ENCODE results near the gene UMAD1.
"Not testable (repeated sequence)": the region's sequence is repeated elsewhere in the genome, so short reads cannot be mapped to it uniquely, and the experiment has no call there.

UMAD1 gene

GRCh38 chr7:7808156-7808555 is 167.6 kb downstream of the UMAD1 start:
- DNase-seq, result no peak

DNA sequence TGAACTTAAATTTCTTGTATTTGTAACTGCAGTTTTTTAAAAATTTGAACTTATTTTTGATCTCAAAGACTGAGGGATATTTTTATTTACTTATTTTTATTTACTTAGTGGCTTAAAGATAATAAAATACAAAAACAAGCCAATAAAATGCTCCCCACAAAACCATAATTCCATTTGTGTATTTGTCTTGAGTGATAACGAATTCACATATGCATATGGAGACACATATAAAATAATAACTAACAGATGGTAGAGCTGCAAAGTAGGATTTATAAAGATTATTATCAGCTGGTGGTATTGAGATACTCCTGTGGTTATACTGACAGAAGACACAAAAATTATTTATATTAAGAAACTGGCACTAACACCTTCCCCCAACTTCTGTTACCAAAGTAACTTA is 168.1 kb downstream of the UMAD1 start:
- DNase-seq, result no peak

DNA sequence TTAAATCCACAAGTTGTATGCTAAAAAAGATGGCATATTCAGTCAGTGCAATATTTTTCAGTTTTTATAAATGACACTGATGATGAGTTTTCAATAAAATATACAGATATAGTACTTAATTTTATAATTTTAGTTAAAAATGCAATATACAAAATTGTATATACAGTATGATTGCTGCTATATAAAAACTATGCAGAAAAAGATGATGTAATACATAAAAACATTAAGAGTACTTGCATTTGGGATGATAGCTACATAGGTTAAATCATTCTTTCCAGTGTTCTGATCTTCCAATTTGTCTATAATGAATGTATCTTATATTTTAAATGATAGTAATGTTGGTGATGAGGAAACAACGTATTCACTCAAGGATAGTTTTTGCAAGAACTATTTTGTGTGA is 169.8 kb downstream of the UMAD1 start:
- no peak for DNase-seq

DNA sequence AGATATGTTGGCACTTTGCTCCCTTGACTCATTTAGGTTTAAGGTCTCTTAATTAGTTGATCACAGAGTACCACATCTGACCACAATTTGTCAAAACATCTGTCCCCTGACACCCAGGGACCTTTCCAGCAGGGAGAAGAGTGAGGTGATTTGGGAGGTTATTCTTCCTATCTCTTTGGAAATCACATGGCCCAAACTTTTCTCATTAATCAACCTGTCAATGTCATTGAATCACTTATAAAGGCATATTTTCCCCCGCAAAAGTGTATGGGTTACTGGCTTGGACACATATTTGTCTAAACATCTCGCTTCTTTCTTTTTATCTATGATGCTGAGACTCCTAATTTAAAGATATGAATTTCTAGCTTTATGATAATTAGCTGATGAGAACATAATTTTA is 170.3 kb downstream of the UMAD1 start:
- no peak for DNase-seq

GRCh38 chr7:7812112-7812511 is 171.6 kb downstream of the UMAD1 start:
- no peak for DNase-seq

GRCh38 chr7:7815395-7815794 is 174.8 kb downstream of the UMAD1 start:
- DNase-seq, result no peak

DNA sequence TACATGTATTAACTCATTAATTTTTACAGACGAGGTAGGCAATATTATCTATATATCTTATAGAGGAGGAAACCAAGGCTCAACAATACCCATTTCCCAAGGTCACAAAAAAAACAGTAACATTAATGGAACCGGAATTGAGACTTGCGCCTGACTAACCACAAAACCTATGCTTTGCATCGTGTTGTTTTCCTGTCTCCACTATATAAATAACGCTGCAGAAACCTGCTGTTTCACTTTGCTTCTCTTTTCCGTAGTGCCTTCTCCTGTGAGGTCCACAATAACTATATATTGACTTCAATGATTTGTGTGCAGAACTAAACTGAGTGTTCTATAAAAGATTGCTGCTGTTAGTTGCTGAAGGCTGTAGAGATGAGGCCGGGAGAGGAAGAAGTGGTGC is 175.5 kb downstream of the UMAD1 start:
- no peak for DNase-seq

GRCh38 chr7:7816816-7817536 is 176.4 kb downstream of the UMAD1 start:
- peak; percentile 20 for DNase-seq

GRCh38 chr7:7817748-7818147 is 177.2 kb downstream of the UMAD1 start:
- DNase-seq, result no peak

DNA sequence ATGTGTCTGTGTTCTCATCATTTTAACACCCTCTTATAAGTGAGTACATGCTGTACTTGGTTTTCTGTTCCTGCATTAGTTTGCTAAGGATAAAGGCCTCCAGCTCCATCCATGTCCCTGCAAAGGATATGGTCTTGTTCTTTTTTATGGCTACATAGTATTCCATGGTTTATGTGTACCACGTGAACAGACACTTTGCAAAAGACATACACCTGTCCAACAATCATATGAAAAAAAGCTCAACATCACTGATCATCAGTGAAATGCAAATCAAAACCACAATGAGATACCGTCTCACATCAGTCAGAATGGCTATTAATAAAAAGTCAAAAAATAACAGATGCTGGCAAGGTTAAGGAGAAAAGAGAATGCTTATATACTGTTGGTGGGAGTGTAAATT is 177.6 kb downstream of the UMAD1 start:
- DNase-seq, result not testable (repeated sequence)

DNA sequence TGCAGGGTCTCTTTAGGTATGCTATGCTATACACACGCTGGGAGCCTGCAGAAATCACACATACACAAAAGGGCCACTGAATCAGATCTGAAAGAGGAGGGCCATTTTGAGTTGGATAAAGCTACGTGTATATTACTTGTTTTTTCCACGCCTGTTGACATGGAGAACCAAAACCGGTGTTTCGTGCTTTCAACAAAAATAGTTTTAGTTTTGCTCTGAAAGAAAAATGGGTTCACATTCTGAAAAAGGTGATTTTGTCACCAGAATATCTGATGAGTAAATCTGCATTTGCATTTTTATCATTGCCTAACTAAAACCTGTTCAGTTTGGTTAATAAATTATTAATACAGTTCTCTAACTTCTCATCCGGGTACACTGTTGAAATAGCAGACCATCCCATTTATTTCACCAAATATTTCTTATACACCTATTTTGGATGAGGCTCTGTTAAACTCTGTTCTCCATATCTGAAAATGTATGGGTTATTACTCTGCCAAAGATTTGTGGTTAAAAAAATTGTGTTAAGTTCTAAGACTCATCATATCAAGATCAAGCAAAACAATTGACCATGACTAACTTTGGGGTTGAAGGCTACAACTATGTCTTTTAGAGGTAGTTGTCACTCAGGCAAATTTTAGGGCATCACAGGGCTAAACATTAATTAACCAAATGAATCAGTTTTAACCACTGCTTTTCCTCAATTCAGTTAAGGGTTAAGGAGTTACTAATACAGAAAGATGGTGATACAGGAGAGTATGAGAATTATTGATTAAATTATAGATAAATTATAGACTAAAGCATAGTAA is 179.1 kb downstream of the UMAD1 start:
- DNase-seq, result no peak

GRCh38 chr7:7820409-7820808 is 179.9 kb downstream of the UMAD1 start:
- no peak for DNase-seq

DNA sequence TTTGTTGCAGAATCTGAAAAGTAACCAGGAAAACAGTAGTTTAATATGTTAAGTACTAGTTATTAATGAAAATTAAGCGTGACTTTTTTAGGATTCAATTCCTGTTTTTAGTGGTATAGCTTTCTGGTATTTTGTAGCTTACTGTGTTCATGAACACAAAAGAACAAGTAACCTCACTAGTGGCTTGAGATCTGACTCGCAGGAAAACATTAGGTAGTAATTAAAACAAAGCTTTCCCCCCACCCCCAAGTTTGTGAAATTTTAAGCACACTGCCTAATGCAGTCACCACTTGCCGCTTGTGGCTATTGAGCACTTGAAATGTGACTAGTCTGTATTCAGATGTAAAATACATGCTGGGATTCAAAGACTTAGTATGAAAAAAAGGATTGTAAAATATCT is 180.4 kb downstream of the UMAD1 start:
- no peak for DNase-seq

DNA sequence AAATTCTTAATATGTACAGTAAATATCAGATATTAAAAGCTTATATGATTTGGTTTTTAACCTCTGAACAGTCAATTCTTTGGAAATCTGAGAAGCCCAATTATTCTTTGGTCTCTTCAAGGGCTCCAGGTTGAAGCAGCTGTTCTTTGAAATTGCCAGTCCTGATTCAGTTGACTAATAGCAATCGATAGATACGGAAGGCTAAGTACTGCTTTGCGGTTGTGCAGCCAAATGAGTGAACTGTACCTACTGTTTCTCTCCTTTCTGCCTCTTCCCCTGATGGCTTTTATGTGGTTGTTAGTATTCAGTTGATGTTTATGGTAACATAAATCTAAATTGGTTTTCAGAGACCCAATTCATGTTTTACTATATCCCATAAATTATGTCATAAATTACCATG is 181.0 kb downstream of the UMAD1 start:
- no peak for DNase-seq

GRCh38 chr7:7825294-7825693 is 184.7 kb downstream of the UMAD1 start:
- not testable (repeated sequence) for DNase-seq

- DNase-seq, result no peak
Observed at GRCh38 chr7:7829667-7830066, 189.1 kb downstream of the UMAD1 start.

GRCh38 chr7:7830122-7830878 is 189.7 kb downstream of the UMAD1 start:
- no peak for DNase-seq

GRCh38 chr7:7832518-7832917 is 192.0 kb downstream of the UMAD1 start:
- DNase-seq, result no peak

DNA sequence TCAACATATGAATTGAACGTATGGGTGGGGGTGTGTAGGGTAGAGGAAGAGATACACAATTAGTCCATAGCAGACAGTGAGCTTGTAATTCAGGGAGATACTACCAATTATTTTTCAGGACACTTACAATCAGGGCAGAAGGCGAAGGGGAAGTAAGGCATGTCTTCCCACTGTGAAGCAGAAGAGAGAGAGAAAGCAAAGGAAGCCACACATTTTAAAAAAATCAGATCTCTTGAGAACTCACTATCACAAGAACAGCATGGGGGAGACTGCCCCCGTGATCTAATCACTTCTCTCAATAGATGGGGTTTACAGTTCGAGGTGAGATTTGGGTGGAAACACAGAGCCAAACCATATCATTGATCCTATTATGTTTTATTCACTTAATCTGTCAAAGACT is 194.2 kb downstream of the UMAD1 start:
- DNase-seq, result no peak

- DNase-seq, result no peak
Observed at GRCh38 chr7:7841027-7841426, 200.5 kb downstream of the UMAD1 start.

DNA sequence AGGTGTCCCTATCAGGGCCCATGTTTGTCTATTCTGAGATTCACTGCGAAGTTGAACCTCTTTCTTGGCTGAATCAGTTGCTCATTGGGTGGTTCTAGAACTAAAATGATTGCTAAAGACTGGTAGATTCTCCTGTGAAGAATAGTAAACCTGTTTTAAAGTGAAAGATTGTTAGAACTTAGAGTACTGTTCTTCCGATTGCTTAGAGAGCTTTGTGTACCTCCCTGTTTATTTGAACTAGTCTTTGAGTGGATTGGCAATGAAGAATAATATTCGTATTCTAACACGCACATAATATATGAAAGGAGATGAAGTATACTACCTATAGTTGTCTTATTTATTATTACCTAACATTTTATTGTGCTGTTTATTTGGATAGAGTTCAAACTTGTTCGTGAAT is 202.7 kb downstream of the UMAD1 start:
- DNase-seq, result no peak

DNA sequence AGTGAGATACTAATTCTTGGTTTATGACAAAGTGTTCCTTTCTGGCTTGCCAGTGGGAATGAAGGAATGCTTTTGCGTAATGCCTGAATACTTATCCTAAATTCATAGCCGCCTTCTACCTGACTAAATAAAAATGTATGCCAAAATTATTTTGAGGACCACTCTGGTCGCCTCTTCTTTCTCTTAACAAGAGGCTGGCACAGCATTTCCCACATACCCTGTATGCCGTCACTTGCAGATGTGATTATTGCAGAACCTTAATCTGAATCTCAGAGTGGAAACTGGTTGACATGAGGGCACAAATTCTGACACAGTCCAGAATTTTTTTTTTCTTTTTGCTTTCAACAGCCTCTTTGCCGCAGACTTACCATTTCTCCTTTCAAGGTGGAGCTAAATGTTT is 203.4 kb downstream of the UMAD1 start:
- DNase-seq, result no peak

- DNase-seq, result no peak
Observed at GRCh38 chr7:7848246-7848645, 207.7 kb downstream of the UMAD1 start.

DNA sequence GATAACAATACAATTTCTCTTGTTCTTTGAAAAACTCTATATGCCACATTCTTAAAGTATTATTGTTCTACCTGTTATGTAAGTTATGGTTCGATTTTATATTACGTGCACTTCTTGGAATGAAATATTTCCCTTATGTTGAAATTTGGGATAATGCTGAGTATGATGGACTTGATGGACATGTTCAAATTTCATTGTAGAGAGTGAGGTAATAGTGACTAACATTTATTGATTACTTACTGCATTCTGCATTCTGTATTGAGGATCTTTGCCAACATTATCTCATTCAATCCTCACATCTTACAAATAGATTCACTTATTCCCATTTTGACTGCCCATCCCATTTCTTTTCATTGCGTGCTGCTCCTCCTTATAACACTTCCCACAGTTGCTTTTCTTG is 208.3 kb downstream of the UMAD1 start:
- no peak for DNase-seq
